Cardiac muscle cell (in vitro differentiated cells and primary cell): ENCODE measurements around the gene EAF1. TPM values are rescaled to one million over a fixed set of nuclear protein-coding genes. Genes with fewer than 3 reads are reported as not detected.
"Not testable (repeated sequence)": the region's sequence is repeated elsewhere in the genome, so short reads cannot be mapped to it uniquely, and the experiment has no call there.

ENCODE experiments used
- DNase-seq, 2 donors: peaks; one replicate each; pipeline versions ENCODE4 v3.0.0 to v3.0.0-alpha.2; 2010 to 2017; ENCODE audit warnings: low read depth in 1 of 2, low spot score in 1 of 2
- H3K27ac ChIP-seq: fragments of 200-600 bp; sonication (generic); 2 replicates; pipeline ENCODE4 v1.5.1; 2016
- H3K27me3 ChIP-seq: fragments of 200-600 bp; sonication (generic); 2 replicates; pipeline ENCODE4 v1.6.0; 2016; ENCODE audit warnings: control low read depth
- H3K36me3 ChIP-seq: fragments of 200-600 bp; sonication (generic); 2 replicates; pipeline ENCODE4 v1.5.1; 2016; ENCODE audit warnings: control low read depth
- H3K4me1 ChIP-seq: fragments of 200-600 bp; sonication (generic); 2 replicates; pipeline ENCODE4 v1.8.1; 2017; ENCODE audit warnings: low read depth, mild to moderate bottlenecking, mixed run types
- H3K4me3 ChIP-seq: fragments of 200-600 bp; sonication (generic); 2 replicates; pipeline ENCODE4 v1.5.1; 2016; ENCODE audit warnings: mild to moderate bottlenecking
- H3K9me3 ChIP-seq: fragments of 200-600 bp; sonication (generic); 2 replicates; pipeline ENCODE4 v1.5.1; 2017; ENCODE audit warnings: low read depth, mild to moderate bottlenecking, control low read depth
- polyA plus RNA-seq: library from polyadenylated mRNA; unstranded; fragments of >200 nt; fragmentation: Nextera tagmentation; extraction: Ambion mirVana; gene quantifications from 2 replicates; pipeline ENCODE4 v1.2.1, GENCODE V29; 2016
- total RNA-seq: library from RNA; depleted of rRNA; stranded (reverse); fragments of >200 nt; gene quantifications from 2 replicates; pipeline ENCODE4 v1.2.3, GENCODE V29; 2016
- TF ChIP-seq, protein P1 (sequence below): IDR thresholded peaks from 2 replicates; pipeline ENCODE4 v1.5.1; 2012; ENCODE audit warnings: low read depth, mild to moderate bottlenecking, low read length

The EAF1 gene
- total and polyA plus RNA-seq, 2 experiments from 2014 or later: 8.7 to 13.2 TPM

DNA sequence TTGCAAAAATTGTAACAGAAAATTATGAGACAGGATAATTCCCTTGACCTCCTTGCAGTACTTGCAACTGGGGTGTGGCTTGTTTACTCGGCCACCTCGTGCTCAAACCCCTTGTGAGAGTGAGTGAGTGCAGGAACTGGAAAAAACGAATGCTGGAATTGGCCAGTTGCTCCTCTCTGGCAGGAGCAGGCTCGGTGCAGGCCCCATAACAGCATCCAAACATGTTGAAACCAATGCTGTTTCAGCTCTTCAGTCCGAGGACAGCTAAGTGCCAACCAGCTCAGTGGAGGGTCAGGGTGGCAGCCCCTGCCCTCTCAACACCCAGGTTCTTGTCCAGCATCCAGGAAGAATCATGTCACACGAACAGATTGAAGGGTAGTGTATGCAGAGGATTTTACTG, 36.9 kb upstream of the EAF1 start:
- no peak for DNase-seq
- no peaks in the 10 kb centered on the region for H3K4me1 ChIP-seq
- TF ChIP-seq, protein P1, sequence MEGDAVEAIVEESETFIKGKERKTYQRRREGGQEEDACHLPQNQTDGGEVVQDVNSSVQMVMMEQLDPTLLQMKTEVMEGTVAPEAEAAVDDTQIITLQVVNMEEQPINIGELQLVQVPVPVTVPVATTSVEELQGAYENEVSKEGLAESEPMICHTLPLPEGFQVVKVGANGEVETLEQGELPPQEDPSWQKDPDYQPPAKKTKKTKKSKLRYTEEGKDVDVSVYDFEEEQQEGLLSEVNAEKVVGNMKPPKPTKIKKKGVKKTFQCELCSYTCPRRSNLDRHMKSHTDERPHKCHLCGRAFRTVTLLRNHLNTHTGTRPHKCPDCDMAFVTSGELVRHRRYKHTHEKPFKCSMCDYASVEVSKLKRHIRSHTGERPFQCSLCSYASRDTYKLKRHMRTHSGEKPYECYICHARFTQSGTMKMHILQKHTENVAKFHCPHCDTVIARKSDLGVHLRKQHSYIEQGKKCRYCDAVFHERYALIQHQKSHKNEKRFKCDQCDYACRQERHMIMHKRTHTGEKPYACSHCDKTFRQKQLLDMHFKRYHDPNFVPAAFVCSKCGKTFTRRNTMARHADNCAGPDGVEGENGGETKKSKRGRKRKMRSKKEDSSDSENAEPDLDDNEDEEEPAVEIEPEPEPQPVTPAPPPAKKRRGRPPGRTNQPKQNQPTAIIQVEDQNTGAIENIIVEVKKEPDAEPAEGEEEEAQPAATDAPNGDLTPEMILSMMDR: no peak
- H3K27me3 ChIP-seq: no peaks in the 10 kb centered on the region
- no peak overlapping the region for H3K4me3 ChIP-seq
- H3K36me3 ChIP-seq: no peaks in the 10 kb centered on the region
- H3K27ac ChIP-seq: no peak overlapping the region
- no peaks in the 10 kb centered on the region for H3K9me3 ChIP-seq

DNA sequence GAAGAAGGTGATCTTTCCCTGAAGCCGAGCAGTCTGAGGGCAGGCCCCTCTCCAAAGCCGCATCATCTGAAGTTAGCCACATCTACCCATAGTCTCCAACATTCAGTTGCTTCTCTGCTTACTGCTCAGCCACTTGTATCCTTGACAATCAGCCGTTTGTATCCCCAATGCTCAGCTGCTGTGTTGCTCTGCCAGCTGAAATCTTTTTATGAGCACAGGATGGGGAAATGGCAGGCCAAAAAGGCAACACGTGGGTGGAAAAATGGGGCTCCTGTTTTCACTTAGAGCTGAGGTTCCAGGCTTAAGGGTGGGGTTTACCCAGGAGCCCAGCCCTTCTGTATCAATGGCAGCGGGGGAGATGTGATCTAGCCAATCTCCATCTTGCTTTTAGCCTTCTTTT, 36.4 kb upstream of the EAF1 start:
- TF ChIP-seq, protein P1: no peak
- Histone ChIP-seq H3K4me3 (no peak overlapping the region), H3K36me3 (no peaks in the 10 kb centered on the region), H3K4me1 (no peaks in the 10 kb centered on the region), H3K27me3 (no peaks in the 10 kb centered on the region), H3K9me3 (no peaks in the 10 kb centered on the region), H3K27ac (no peak overlapping the region)
- DNase-seq: no peak

DNA sequence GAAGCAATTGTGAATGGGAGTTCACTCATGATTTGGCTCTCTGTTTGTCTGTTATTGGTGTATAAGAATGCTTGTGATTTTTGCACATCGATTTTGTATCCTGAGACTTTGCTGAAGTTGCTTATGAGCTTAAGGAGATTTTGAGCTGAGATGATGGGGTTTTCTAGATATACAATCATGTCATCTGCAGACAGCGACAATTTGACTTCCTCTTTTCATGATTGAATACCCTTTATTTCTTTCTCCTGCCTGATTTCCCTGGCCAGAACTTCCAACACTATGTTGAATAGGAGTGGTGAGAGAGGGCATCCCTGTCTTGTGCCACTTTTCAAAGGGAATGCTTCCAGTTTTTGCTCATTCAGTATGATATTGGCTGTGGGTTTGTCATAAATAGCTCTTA, 34.1 kb upstream of the EAF1 start:
- not testable (repeated sequence) for H3K27me3 ChIP-seq, DNase-seq, H3K4me3 ChIP-seq, H3K27ac ChIP-seq, H3K9me3 ChIP-seq, H3K4me1 ChIP-seq, H3K36me3 ChIP-seq

DNA sequence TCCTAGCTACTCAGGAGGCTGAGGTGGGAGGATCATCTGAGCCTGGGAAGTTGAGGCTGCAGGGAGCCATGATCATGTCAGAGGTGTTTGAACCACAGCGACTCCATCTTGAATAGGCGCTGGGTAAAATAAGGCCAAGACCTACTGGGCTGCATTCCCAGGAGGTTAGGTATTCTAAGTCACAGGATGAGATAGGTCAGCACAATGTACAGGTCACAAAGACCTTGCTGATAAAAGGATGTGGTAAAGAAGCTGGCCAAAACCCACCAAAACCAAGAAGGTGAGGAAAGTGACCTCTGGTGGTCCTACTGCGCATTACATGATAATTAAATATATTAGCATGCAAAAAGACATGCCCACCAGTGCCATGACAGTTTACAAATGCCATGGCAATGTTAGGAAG, 28.7 kb upstream of the EAF1 start:
- H3K27ac ChIP-seq, H3K4me1 ChIP-seq, H3K27me3 ChIP-seq, H3K36me3 ChIP-seq, H3K4me3 ChIP-seq, H3K9me3 ChIP-seq: not testable (repeated sequence)
- DNase-seq: peak; percentile 18 to 49
- TF ChIP-seq, protein P1: peak; percentile 35

DNA sequence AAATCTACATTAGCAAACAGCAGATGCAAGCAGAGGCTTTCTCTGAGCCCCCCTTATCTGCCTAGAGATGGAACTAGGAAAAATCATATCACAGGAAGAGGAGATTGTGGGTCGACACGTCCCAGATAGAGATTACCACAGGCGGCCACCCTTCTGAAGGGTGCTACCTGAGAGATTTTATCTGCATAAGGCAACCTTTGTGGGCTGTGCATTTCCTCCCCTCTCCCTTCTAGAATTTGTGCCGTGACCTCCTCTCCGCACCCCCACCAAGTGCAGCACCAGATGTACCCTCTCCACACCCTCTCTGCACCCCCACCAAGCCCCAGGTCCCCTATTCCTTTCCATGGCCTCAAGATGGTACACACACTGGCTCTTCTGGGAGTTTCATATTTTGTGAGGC, 27.4 kb upstream of the EAF1 start:
- no peak overlapping the region for H3K4me3 ChIP-seq
- H3K27me3 ChIP-seq: no peaks in the 10 kb centered on the region
- no peak overlapping the region for H3K27ac ChIP-seq
- H3K9me3 ChIP-seq: no peaks in the 10 kb centered on the region
- no peak for DNase-seq
- TF ChIP-seq, protein P1: no peak
- no peaks in the 10 kb centered on the region for H3K36me3 ChIP-seq
- no peaks in the 10 kb centered on the region for H3K4me1 ChIP-seq

DNA sequence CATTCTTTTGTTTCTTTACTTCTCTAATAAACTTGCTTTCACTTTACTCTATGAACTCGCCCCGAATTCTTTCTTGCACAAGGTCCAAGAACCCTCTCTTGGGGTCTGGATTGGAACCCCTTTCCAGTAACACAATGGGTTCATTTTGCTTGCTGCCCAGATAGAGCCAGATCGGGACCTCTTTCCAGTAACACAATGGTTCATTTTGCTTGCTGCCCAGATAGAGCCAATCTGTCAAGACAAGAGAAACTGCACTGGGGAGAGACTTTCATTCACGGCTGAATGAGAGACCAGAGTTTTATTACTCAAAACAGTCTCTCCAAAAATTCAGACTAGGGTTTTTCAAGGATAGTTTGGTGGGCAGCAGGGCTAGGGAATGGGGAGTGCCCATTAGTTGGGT, 25.5 kb upstream of the EAF1 start:
- no peak overlapping the region for H3K27ac ChIP-seq
- no peaks in the 10 kb centered on the region for H3K27me3 ChIP-seq
- H3K4me3 ChIP-seq: no peak overlapping the region
- no peaks in the 10 kb centered on the region for H3K9me3 ChIP-seq
- TF ChIP-seq, protein P1: no peak
- H3K4me1 ChIP-seq: no peaks in the 10 kb centered on the region
- no peaks in the 10 kb centered on the region for H3K36me3 ChIP-seq
- no peak for DNase-seq
